CD14-positive monocyte (primary cell): ENCODE measurements around the gene SNAPC2. TPM values are rescaled to one million over a fixed set of nuclear protein-coding genes. Genes with fewer than 3 reads are reported as not detected.

Source experiments
- DNase-seq, 3 donors: peaks; one replicate each; pipeline ENCODE4 v3.0.0-alpha.2; 2011 to 2022
- H2AFZ ChIP-seq: 2 replicates; pipeline ENCODE4 v1.6.0; 2012; ENCODE audit warnings: mild to moderate bottlenecking, low read depth, low read length, inconsistent platforms; ENCODE audit not compliant: insufficient read depth, poor library complexity, severe bottlenecking
- H3K27ac ChIP-seq, 2 donors: 1 replicate in 1 of 2; 2 replicates in 1 of 2; pipeline ENCODE4 v1.5.1; 2012 to 2013; ENCODE audit warnings: low read length in 2 of 2, control low read depth in 1 of 2, inconsistent platforms in 1 of 2, low read depth in 1 of 2, mild to moderate bottlenecking in 1 of 2
- H3K27me3 ChIP-seq, 2 donors: one replicate each; pipeline versions ENCODE4 v1.6.0 to v1.6.1; 2011 to 2013; ENCODE audit warnings: low read length in 2 of 2; ENCODE audit not compliant: control insufficient read depth in 2 of 2, insufficient read depth in 2 of 2
- H3K36me3 ChIP-seq, 2 donors: replicated peaks in 1 of 2; 1 replicate in 1 of 2; 2 replicates in 1 of 2; pipeline versions ENCODE4 v1.5.1 to v1.6.1; 2012 to 2013; ENCODE audit warnings: low read length in 2 of 2, control low read depth in 1 of 2, inconsistent platforms in 1 of 2, mild to moderate bottlenecking in 1 of 2; ENCODE audit not compliant: insufficient read depth in 2 of 2, control insufficient read depth in 1 of 2
- H3K4me1 ChIP-seq, 2 donors: 1 replicate in 1 of 2; 2 replicates in 1 of 2; pipeline versions ENCODE4 v1.5.1 to v1.6.1; 2012 to 2013; ENCODE audit warnings: low read length in 2 of 2, control low read depth in 1 of 2, inconsistent platforms in 1 of 2, mild to moderate bottlenecking in 1 of 2, moderate library complexity in 1 of 2; ENCODE audit not compliant: insufficient read depth in 2 of 2, control insufficient read depth in 1 of 2
- H3K4me2 ChIP-seq: replicated peaks from 2 replicates; pipeline ENCODE3; 2012; ENCODE audit warnings: low read length, moderate library complexity, mild to moderate bottlenecking; ENCODE audit not compliant: poor library complexity, severe bottlenecking; ENCODE audit errors: extremely low read depth
- H3K4me3 ChIP-seq, 3 experiments: fragments of 200-600 bp in 1 of 3; sonication (generic) in 1 of 3; replicated peaks in 1 of 3; 1 replicate in 2 of 3; 2 replicates in 1 of 3; pipeline ENCODE4 v1.5.1; 2011 to 2013; ENCODE audit warnings: low read length in 3 of 3, mild to moderate bottlenecking in 3 of 3, control low read depth in 2 of 3, low read depth in 2 of 3, inconsistent platforms in 1 of 3, moderate library complexity in 1 of 3
- H3K79me2 ChIP-seq: 2 replicates; pipeline ENCODE4 v1.6.0; 2012; ENCODE audit warnings: mild to moderate bottlenecking, control low read depth, inconsistent platforms, low read length, moderate library complexity; ENCODE audit not compliant: insufficient read depth
- H3K9ac ChIP-seq: 2 replicates; pipeline ENCODE4 v1.6.0; 2017; ENCODE audit warnings: low read length, mild to moderate bottlenecking; ENCODE audit not compliant: insufficient read depth, poor library complexity, severe bottlenecking
- H3K9me3 ChIP-seq, 2 donors: replicated peaks in 1 of 2; 1 replicate in 1 of 2; 2 replicates in 1 of 2; pipeline versions ENCODE4 v1.5.1 to v1.6.1; 2012 to 2013; ENCODE audit warnings: low read length in 2 of 2, control low read depth in 1 of 2; ENCODE audit not compliant: control insufficient read depth in 1 of 2, insufficient read depth in 1 of 2
- H4K20me1 ChIP-seq: 2 replicates; pipeline ENCODE4 v1.6.0; 2012; ENCODE audit warnings: mild to moderate bottlenecking, low read length, control low read depth, moderate library complexity; ENCODE audit not compliant: insufficient read depth
- H3K27ac Mint-ChIP-seq, 7 donors: one replicate each; pipeline ENCODE4 v1.8.0; 2020; ENCODE audit warnings: mild to moderate bottlenecking in 7 of 7, mixed read lengths in 7 of 7, moderate library complexity in 6 of 7, inconsistent platforms in 2 of 7
- H3K27me3 Mint-ChIP-seq, 3 donors: one replicate each; pipeline ENCODE4 v1.8.0; 2021 to 2022; ENCODE audit warnings: low read depth in 3 of 3, mild to moderate bottlenecking in 3 of 3, mixed read lengths in 3 of 3, moderate library complexity in 3 of 3, inconsistent platforms in 1 of 3
- H3K36me3 Mint-ChIP-seq, 2 donors: one replicate each; pipeline ENCODE4 v1.8.0; 2020; ENCODE audit warnings: mixed read lengths in 2 of 2, inconsistent platforms in 1 of 2, mild to moderate bottlenecking in 1 of 2
- H3K4me1 Mint-ChIP-seq: one replicate; pipeline ENCODE4 v1.8.0; 2020; ENCODE audit warnings: mild to moderate bottlenecking, mixed read lengths
- H3K4me3 Mint-ChIP-seq, 2 donors: one replicate each; pipeline ENCODE4 v1.8.0; 2020; ENCODE audit warnings: mild to moderate bottlenecking in 2 of 2, mixed read lengths in 2 of 2, moderate library complexity in 1 of 2
- H3K9me3 Mint-ChIP-seq, 7 donors: one replicate each; pipeline ENCODE4 v1.8.0; 2020 to 2022; ENCODE audit warnings: mixed read lengths in 7 of 7, mild to moderate bottlenecking in 6 of 7, moderate library complexity in 6 of 7, inconsistent platforms in 2 of 7
- CTCF ChIP-seq: fragments of 200-600 bp; IDR thresholded peaks from one replicate; pipeline ENCODE4 v1.8.0; 2022; ENCODE audit warnings: antibody characterized with exemption, mild to moderate bottlenecking
- WGBS: methylation state at CpG from one replicate; pipeline ENCODE4 v1.1.5; 2013; ENCODE audit warnings: missing lambda C conversion rate; ENCODE audit not compliant: insufficient coverage; 5-methylcytosine and 5-hydroxymethylcytosine counted together
- intact Hi-C, 2 donors: fragments of 100-400 bp; cut with micrococcal nuclease; formaldehyde crosslinking; loops; one replicate each; pipeline versions ENCODE4 v1.15.0 to v1.15.1; 2023
- polyA plus RNA-seq, 3 donors: library from polyadenylated mRNA; depleted of rRNA in 1 of 3; unstranded in 2 of 3; stranded (reverse) in 1 of 3; fragments of 300-500 nt in 2 of 3; fragments of >200 nt in 1 of 3; fragmentation: Illumina TruSeq in 2 of 3; gene quantifications; 1 replicate in 2 of 3; 2 replicates in 1 of 3; pipeline ENCODE4 v1.2.3, GENCODE V29; 2012 to 2021

The SNAPC2 gene
- polyA plus RNA-seq, 3 donors = 15.7 to 27.5 (median 18.3) TPM

GRCh38 chr19:7953576-7953975 is 33.4 kb downstream of the SNAPC2 start:
- Mint-ChIP-seq H3K4me3 (no peak overlapping the region), H3K27ac (no peak overlapping the region), H3K4me1 (peaks cover 13% of the 10 kb centered on the region), H3K27me3 (peaks cover 0 to 1% (median 1%) of the 10 kb centered on the region in 3 donors), H3K9me3 (peaks cover 0 to 3% (median 0%) of the 10 kb centered on the region in 7 donors), H3K36me3 (peaks cover 6 to 15% of the 10 kb centered on the region in 2 donors)
- Histone ChIP-seq H4K20me1 (no peaks in the 10 kb centered on the region), H3K27me3 (no peaks in the 10 kb centered on the region), H3K27ac (no peak overlapping the region), H3K9me3 (no peaks in the 10 kb centered on the region), H3K36me3 (peaks cover 0 to 10% of the 10 kb centered on the region in 2 donors), H3K9ac (no peak overlapping the region), H3K4me3 (no peak overlapping the region), H3K4me1 (peaks cover 4 to 15% of the 10 kb centered on the region in 2 donors), H3K79me2 (no peaks in the 10 kb centered on the region), H3K4me2 (no peak overlapping the region), H2AFZ (no peak overlapping the region)
- no peak for DNase-seq
- intact Hi-C loops = no loop called here
- no peak for TF ChIP-seq CTCF
- WGBS = 81% methylated on average over 7 of the region's 7 CpGs

GRCh38 chr19:7955696-7956095 is 35.6 kb downstream of the SNAPC2 start:
- Mint-ChIP-seq H3K4me3 (no peak overlapping the region), H3K27ac (no peak overlapping the region), H3K36me3 (peaks cover 14 to 30% of the 10 kb centered on the region in 2 donors), H3K27me3 (peaks cover 0 to 1% (median 0%) of the 10 kb centered on the region in 3 donors), H3K9me3 (peaks cover 0 to 3% (median 0%) of the 10 kb centered on the region in 7 donors), H3K4me1 (peaks cover 15% of the 10 kb centered on the region)
- H3K4me1 ChIP-seq = peaks cover 4 to 15% of the 10 kb centered on the region in 2 donors
- no peak for TF ChIP-seq CTCF
- H3K4me2 ChIP-seq = no peak overlapping the region
- no peak overlapping the region for H2AFZ ChIP-seq
- no peak overlapping the region for H3K9ac ChIP-seq
- no peak overlapping the region for H3K27ac ChIP-seq
- no peaks in the 10 kb centered on the region for H3K27me3 ChIP-seq
- DNase-seq = no peak
- no peaks in the 10 kb centered on the region for H3K79me2 ChIP-seq
- H4K20me1 ChIP-seq = no peaks in the 10 kb centered on the region
- intact Hi-C loops = no loop called here
- 66% methylated on average over 8 of the region's 11 CpGs for WGBS
- peaks cover 5 to 22% of the 10 kb centered on the region in 2 donors for H3K36me3 ChIP-seq
- no peak overlapping the region for H3K4me3 ChIP-seq
- no peaks in the 10 kb centered on the region for H3K9me3 ChIP-seq
